Naive B cell (primary cell): ENCODE measurements around the gene PPDPF. TPM values are rescaled to one million over a fixed set of nuclear protein-coding genes. Genes with fewer than 3 reads are reported as not detected.
A peak's percentile ranks its signal among the peaks of the same experiment; 100 is the strongest.

Experiments
- ATAC-seq, 2 donors: fragments of 150-1000 bp; cut with Tn5 transposase; 2 replicates each; pipeline ENCODE4 v1.10.0; 2021; ENCODE audit warnings: low read depth in 2 of 2, mild to moderate bottlenecking in 2 of 2, moderate library complexity in 2 of 2
- DNase-seq: peaks from one replicate; pipeline ENCODE4 v3.0.0; 2022
- H3K27ac Mint-ChIP-seq, 6 donors: one replicate each; pipeline ENCODE4 v1.8.0; 2020 to 2022; ENCODE audit warnings: mild to moderate bottlenecking in 6 of 6, mixed read lengths in 6 of 6, moderate library complexity in 5 of 6, inconsistent platforms in 2 of 6
- H3K27me3 Mint-ChIP-seq, 3 donors: one replicate each; pipeline ENCODE4 v1.8.0; 2021 to 2022; ENCODE audit warnings: mixed read lengths in 3 of 3, mild to moderate bottlenecking in 1 of 3
- H3K36me3 Mint-ChIP-seq, 2 donors: one replicate each; pipeline ENCODE4 v1.8.0; 2020 to 2022; ENCODE audit warnings: mixed read lengths in 2 of 2, inconsistent platforms in 1 of 2, mild to moderate bottlenecking in 1 of 2
- H3K4me1 Mint-ChIP-seq, 3 donors: one replicate each; pipeline ENCODE4 v1.8.0; 2020 to 2022; ENCODE audit warnings: mixed read lengths in 3 of 3, inconsistent platforms in 1 of 3, mild to moderate bottlenecking in 1 of 3, moderate library complexity in 1 of 3
- H3K4me3 Mint-ChIP-seq, 8 donors: one replicate each; pipeline ENCODE4 v1.8.0; 2020 to 2022; ENCODE audit warnings: mild to moderate bottlenecking in 8 of 8, mixed read lengths in 8 of 8, moderate library complexity in 8 of 8, inconsistent platforms in 2 of 8
- H3K9me3 Mint-ChIP-seq, 7 donors: one replicate each; pipeline ENCODE4 v1.8.0; 2020 to 2022; ENCODE audit warnings: mixed read lengths in 7 of 7, mild to moderate bottlenecking in 5 of 7, inconsistent platforms in 2 of 7, moderate library complexity in 1 of 7
- polyA plus RNA-seq, 6 donors: library from polyadenylated mRNA; unstranded; fragments of 300-500 nt; fragmentation: Illumina TruSeq; gene quantifications; one replicate each; pipeline ENCODE4 v1.2.3, GENCODE V29; 2021; ENCODE audit warnings: low read depth in 6 of 6

PPDPF gene
- polyA plus RNA-seq, 6 donors from 2014 or later: 40.2 to 132 (median 67.5) TPM

DNA sequence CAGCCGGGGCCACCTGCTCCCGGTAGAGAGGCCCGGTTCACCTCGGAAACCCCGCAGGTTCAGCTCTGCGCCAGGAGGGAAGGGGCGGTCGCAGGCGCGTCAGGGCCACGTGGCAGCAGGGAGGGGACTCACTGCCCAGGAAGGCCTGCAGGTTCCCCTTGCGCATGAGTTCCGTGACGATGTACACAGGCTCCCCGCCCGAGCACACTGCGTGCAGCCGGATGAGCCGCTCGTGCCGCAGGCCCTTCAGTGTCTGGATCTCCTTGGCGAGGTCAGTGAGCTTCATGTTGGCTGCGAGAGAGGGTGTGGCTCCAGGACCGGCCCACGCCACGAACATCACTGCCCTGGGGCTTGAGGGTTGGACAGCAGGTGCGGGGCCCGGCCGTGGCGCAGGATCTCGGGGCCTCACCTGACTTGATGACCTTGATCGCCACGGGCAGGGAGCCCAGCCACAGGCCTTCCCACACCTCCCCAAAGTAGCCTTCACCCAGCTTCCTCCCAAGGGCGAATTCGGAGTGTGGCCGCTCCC is 21.5 kb downstream of the PPDPF start:
- Mint-ChIP-seq H3K9me3 (no peaks in the 10 kb centered on the region), H3K4me3 (peak overlapping the region in 2 of 8 donors; percentile 16 to 54)

DNA sequence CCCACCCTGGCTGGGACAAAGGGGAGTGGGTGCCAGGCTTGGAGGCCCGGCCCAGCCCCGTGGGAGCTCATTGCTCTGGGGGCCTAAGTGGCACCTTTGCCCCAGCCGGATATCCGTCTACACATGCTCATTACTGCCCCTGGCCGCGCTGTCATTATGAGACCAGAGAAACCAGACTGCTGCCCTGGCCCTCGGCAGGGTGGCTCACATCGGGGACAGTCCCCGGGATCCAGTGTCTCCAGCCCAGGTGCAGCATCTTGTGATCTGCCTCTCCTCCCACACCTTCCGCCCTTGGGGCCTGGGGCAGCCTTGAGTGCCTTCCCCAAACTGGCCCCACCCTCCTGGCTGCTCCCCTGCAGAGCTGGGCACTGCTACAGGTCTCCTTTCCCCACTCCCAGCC is 22.1 kb downstream of the PPDPF start:
- no peaks in the 10 kb centered on the region for H3K9me3 Mint-ChIP-seq
- DNase-seq (peak; percentile 53), ATAC-seq (peak; percentile 8 to 39)
- peak overlapping the region in 6 of 8 donors; percentile 6 to 82 (median 42) for H3K4me3 Mint-ChIP-seq
- peaks cover 25 to 47% (median 26%) of the 10 kb centered on the region in 3 donors for H3K4me1 Mint-ChIP-seq
- no peaks in the 10 kb centered on the region for H3K27me3 Mint-ChIP-seq
- H3K36me3 Mint-ChIP-seq: no peaks in the 10 kb centered on the region
- H3K27ac Mint-ChIP-seq: peak overlapping the region in 4 of 6 donors; percentile 74 to 89 (median 79)

More for the DNA sequence above, 21.5 kb downstream of the PPDPF start:
- Mint-ChIP-seq H3K27me3 (no peaks in the 10 kb centered on the region), H3K4me1 (peaks cover 25 to 53% (median 29%) of the 10 kb centered on the region in 3 donors), H3K27ac (peak overlapping the region in 1 of 6 donors; percentile 74), H3K36me3 (no peaks in the 10 kb centered on the region)
- DNase-seq (no peak), ATAC-seq (no peak)

DNA sequence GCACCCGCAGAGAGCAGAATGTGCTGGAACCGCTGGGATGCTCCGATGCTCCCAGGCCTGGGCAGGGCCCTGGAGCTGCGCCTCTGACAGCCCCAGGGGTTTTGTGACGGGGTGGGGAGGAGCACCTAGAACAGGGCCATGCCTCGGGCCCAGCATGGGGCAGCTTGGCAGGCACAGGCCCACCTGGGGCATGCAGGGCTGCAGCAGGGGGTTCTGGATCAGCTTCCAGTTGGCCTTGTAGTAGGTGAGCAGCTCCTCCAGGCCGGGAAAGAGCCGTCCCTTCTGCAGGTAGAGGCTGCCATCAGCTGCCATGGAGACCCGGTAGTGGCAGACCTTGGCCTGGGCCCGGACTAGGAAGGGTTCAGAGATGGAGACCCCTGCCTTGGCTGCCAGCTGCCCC is 22.6 kb downstream of the PPDPF start:
- peaks cover 23 to 43% (median 24%) of the 10 kb centered on the region in 3 donors for H3K4me1 Mint-ChIP-seq
- no peaks in the 10 kb centered on the region for H3K27me3 Mint-ChIP-seq
- DNase-seq (no peak), ATAC-seq (no peak)
- peak overlapping the region in 3 of 6 donors; percentile 74 to 89 (median 79) for H3K27ac Mint-ChIP-seq
- no peaks in the 10 kb centered on the region for H3K9me3 Mint-ChIP-seq
- peak overlapping the region in 1 of 8 donors; percentile 59 for H3K4me3 Mint-ChIP-seq
- no peaks in the 10 kb centered on the region for H3K36me3 Mint-ChIP-seq

DNA sequence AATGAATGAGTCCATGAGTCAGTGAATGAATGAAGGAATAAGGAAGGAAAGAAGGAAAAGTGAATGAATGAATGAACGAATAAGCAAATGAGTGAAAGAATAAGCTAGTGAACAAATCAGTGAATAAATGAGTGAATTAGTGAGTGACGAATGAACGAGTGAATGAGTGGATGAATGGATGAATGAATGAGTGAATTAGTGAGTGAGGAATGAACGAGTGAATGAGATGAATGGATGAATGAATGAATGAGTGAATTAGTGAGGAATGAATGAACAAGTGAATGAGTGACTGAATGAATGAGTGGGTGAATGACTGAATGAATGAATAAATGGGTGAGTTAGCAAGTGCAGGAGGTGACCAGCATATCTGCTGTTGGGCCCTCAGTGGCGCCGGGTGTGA is 23.2 kb downstream of the PPDPF start:
- no peak for DNase-seq
- Mint-ChIP-seq H3K9me3 (no peaks in the 10 kb centered on the region), H3K27me3 (no peaks in the 10 kb centered on the region), H3K4me1 (peaks cover 25 to 47% (median 27%) of the 10 kb centered on the region in 3 donors), H3K4me3 (peak overlapping the region in 1 of 8 donors; percentile 62), H3K36me3 (no peaks in the 10 kb centered on the region), H3K27ac (peak overlapping the region in 1 of 6 donors; percentile 25)
- no peak for ATAC-seq

DNA sequence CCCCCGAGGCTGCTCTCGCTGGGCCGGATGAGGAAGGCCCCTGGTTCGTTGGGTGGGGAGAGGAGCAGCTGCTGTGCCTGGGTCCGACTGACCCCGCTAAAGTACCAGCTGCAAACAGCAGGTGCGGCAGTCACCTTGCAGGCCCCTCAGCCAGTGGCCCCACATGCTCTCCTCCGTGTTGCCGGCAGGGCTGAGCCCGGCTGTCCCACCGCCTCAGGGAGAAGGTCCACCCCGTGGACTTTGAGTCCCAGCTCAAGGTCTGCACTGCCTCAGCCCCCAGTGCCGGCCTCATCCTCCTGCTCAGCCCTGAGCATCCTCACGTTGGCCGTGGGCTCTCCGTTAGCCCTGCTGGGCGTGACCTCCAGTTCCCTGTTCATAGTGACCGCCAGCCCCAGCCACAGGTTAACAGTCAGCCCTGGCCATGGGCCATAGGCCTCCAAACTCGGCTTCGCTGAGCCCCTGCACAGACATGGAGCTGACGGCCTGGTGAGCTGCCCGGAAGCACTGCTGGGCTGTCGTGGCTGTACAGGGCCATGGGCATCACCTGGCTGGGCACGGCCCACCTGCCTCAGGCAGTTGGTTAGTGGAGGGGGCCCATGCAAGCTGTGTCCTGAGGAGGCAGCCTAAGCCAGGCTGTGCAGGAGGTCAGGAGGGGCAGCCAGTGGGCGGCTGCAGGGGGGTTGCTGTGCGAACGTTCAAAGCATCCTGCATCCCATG is 23.8 kb downstream of the PPDPF start:
- H3K4me1 Mint-ChIP-seq: peaks cover 30 to 48% (median 31%) of the 10 kb centered on the region in 3 donors
- H3K9me3 Mint-ChIP-seq: no peaks in the 10 kb centered on the region
- no peaks in the 10 kb centered on the region for H3K36me3 Mint-ChIP-seq
- H3K27ac Mint-ChIP-seq: no peak overlapping the region
- no peak overlapping the region for H3K4me3 Mint-ChIP-seq
- H3K27me3 Mint-ChIP-seq: no peaks in the 10 kb centered on the region
- DNase-seq: no peak
- no peak for ATAC-seq

DNA sequence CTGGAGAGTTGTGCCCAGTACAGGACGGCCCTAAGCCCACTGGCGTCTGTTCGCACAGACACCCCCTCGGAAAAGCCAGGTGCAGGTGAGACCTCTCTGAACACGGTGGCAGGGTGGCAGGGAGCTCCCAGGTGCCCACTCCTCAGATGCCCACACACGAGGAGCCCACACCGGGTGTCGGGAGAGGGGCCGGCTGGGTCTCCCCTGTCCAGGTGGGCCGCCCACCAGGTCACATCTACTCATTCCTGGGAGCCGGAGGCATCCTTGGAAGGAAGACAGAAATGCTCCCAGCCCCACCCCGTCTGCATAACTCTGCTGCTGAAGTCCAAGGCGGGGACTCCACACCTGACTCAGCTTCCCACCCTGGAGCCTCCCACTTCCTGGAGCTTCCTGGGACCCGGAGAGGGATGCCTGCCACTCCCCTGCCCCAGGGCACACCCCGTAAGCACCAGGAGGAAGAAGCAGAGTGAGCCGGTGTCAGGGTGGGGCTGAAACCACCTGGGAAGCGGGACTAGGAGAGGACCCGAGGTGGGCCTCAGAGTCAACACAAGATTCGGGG is 24.5 kb downstream of the PPDPF start:
- Mint-ChIP-seq H3K27me3 (peaks cover 0 to 2% (median 0%) of the 10 kb centered on the region in 3 donors), H3K9me3 (no peaks in the 10 kb centered on the region), H3K4me1 (peaks cover 36 to 54% (median 36%) of the 10 kb centered on the region in 3 donors), H3K27ac (peak overlapping the region in 2 of 6 donors; percentile 53 to 81), H3K36me3 (no peaks in the 10 kb centered on the region), H3K4me3 (peak overlapping the region in 2 of 8 donors; percentile 3 to 6)
- no peak for ATAC-seq
- no peak for DNase-seq

DNA sequence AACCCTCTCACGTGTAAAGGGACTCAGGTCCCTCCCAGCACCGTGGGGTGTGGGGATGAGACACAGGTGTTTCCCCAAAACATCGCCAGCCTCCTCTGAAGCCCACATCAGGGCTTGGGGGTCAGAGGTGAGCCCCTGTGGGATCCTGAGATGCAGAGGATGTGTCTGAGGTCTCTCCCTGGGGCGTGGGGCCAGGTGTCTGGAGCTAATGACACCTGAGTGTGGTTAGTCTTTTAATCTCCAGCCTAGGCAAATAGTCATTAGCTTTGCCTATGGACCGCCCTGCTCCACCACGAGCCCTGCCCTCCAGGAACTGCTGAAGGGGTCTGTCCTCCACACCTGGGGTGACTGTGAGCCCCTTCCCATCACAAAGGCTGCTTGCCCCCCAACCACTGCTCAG is 25.2 kb downstream of the PPDPF start:
- Mint-ChIP-seq H3K36me3 (no peaks in the 10 kb centered on the region), H3K27ac (peak overlapping the region in 1 of 6 donors; percentile 53), H3K4me1 (peaks cover 39 to 58% (median 43%) of the 10 kb centered on the region in 3 donors), H3K27me3 (peaks cover 0 to 6% (median 0%) of the 10 kb centered on the region in 3 donors), H3K9me3 (no peaks in the 10 kb centered on the region), H3K4me3 (peak overlapping the region in 1 of 8 donors; percentile 3)
- DNase-seq: no peak
- peak; percentile 23 to 35 for ATAC-seq

DNA sequence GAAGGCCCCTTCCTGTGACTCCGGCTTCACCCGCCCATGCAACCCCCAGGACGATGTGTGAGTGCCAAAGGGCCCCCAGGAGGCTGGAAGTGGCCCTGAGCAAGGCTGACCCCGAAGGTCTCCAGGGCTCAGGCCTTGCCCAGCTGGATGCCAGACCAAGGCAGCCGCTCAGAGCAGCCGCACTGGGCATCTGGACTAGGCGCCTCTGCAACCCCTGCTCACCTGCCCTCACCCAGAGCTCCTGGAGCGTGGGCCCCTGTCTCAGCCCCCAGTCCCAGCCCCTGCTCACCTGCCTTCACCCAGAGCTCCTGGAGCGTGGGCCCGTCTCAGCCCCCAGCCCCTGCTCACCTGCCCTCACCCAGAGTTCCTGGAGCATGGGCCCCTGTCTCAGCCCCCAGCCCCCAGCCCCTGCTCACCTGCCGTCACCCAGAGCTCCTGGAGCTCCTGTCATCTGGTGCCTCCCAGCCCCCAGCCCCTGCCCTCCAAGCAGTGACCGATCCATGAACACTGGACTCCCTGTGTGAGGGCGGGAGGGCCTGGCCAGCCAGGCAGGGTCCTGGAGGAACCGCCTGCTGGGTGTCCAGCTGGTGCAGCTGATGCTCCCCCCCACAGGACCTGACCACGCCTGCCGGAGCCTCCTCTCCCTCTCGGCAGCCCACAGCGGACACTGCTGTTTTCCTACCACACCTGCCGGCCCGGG is 25.8 kb downstream of the PPDPF start:
- no peak overlapping the region for H3K27ac Mint-ChIP-seq
- H3K4me3 Mint-ChIP-seq: no peak overlapping the region
- H3K9me3 Mint-ChIP-seq: no peaks in the 10 kb centered on the region
- DNase-seq: no peak
- peaks cover 0 to 6% (median 0%) of the 10 kb centered on the region in 3 donors for H3K27me3 Mint-ChIP-seq
- H3K4me1 Mint-ChIP-seq: peaks cover 44 to 58% (median 48%) of the 10 kb centered on the region in 3 donors
- ATAC-seq: no peak
- no peaks in the 10 kb centered on the region for H3K36me3 Mint-ChIP-seq

DNA sequence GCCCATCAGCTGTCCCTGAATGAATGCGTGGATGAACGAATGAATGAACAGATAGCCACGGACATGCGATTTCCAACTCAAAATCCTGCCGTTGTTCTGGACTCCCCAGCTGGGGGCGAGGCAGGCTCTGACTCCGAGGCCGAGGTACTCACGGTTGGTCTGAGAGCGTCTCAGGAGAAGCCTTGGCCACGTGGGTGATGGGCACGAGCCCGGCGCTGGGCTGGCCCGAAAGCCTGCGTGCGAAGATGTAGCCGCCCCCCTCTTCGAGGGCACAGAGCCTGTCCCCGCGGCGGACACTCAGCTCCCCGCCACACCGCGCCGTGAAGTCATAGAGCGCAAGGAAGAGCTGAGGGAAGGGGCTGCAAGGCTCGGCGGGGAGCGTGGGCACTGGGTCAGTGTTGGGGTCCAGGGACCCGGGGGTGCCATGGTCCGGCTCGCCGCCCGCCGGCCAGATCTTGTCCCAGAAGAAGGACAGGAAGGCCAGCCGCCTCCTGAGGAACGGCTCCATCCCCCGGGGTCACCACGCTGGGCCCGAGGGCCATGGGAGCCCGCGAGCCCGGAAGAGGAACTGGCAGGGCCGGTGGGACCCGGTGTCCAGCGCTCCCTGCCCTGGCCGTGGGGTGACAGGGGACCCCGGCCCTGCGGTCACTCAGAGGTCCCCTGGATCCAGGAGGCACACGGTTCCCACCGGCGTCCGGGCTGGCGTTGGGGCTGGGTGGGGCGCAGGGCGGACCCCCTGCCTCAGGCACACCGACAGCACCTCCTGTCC is 26.6 kb downstream of the PPDPF start:
- peaks cover 0 to 6% (median 0%) of the 10 kb centered on the region in 3 donors for H3K27me3 Mint-ChIP-seq
- peak overlapping the region in 1 of 8 donors; percentile 34 for H3K4me3 Mint-ChIP-seq
- ATAC-seq (no peak), DNase-seq (no peak)
- peaks cover 45 to 62% (median 54%) of the 10 kb centered on the region in 3 donors for H3K4me1 Mint-ChIP-seq
- no peak overlapping the region for H3K27ac Mint-ChIP-seq
- no peaks in the 10 kb centered on the region for H3K36me3 Mint-ChIP-seq
- H3K9me3 Mint-ChIP-seq: no peaks in the 10 kb centered on the region

DNA sequence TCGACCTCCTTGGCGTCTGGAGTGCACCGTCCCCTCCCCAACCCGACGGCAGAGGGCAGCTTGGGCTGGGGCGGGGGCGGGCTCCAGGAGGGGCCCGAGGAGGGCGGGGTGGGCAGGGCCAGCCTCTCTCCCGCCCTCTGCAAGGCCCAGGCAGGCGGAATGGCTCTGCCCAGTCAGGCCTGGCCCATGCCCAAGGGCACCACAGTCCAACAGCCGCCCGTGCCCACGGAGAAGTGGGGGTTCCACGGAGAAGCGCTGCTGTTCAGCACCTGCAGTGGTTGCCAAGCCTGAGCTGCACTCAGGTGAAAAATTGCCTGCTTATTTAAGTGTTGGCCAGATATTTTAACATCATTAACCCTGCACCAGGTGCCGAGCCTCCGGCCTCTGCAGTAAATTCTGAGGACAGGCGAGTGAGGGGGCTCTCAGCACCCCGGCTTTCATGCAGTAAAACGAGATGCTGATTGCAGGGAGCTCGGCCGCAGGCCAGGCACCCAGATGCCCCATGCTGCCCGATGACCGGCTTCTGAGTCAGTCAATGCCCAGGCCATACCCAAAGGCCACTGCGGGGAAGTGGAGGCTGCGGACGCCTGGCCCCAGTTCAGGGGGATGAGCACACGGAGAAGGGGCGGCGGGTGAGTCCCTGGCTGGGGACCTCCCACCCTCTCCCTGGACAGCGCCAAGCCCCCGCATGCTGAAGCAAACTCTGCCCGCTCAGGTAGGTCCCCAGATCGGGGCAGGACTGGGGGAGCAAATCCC is 27.3 kb downstream of the PPDPF start, which contains the start of gene SRMS:
Gene SRMS, minus strand, starts transcription at position 25 of the 756 bp plus-strand sequence. CDS start 286 bp downstream, outside the sequence.
- Mint-ChIP-seq H3K4me1 (peaks cover 50 to 64% (median 58%) of the 10 kb centered on the region in 3 donors), H3K4me3 (peak within 1 kb of the TSS in 2 of 8 donors; percentile 24 to 34), H3K27ac (peak within 1 kb of the TSS in 1 of 6 donors; percentile 72), H3K36me3 (no peaks in the 10 kb centered on the region), H3K9me3 (no peaks in the 10 kb centered on the region), H3K27me3 (peaks cover 0 to 6% (median 0%) of the 10 kb centered on the region in 3 donors)
- ATAC-seq (no peak), DNase-seq (no peak)

DNA sequence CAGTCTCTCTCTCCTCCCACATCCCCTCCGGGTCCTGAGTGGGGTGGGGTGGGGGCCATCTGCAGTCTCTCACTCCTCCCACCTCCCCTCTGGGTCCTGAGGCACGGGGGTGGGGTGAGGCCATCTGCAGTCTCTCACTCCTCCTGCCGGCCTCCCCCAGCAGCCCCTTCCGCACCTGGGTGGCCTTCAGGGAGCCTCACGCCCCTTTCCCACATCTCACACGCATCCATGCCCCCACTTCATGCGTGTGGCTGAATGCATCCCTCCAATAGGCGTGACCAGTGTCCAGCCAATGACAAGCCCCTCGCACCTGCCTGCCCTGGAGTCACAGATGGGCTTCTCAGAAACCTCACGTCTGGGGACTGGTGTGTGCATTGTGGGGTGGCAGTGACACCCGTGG is 28.0 kb downstream of the PPDPF start:
- Mint-ChIP-seq H3K4me1 (peaks cover 50 to 66% (median 63%) of the 10 kb centered on the region in 3 donors), H3K27ac (peak overlapping the region in 2 of 6 donors; percentile 47 to 72), H3K4me3 (peak overlapping the region in 1 of 8 donors; percentile 24), H3K27me3 (peaks cover 0 to 6% (median 0%) of the 10 kb centered on the region in 3 donors), H3K9me3 (no peaks in the 10 kb centered on the region), H3K36me3 (no peaks in the 10 kb centered on the region)
- DNase-seq: no peak
- no peak for ATAC-seq

DNA sequence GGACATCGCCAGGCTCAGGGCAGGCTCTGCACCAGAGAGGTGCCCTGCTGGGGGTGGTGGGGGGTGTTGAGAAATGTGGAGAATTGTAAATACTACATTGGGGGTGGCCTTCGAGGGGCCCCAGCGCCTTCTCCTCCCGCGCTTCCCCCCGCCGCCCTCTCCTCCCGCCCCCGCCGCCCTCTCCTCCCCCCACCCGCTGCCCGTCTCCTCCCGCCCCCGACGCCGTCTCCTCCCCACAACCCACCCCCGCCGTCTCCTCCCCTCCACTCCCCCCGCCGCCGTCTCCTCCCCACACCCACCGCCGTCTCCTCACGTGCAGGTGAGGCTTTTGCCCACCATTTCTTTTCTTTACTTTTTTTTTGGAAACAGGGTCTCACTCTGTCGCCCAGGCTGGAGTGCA is 28.5 kb downstream of the PPDPF start:
- H3K4me3 Mint-ChIP-seq: peak overlapping the region in 2 of 8 donors; percentile 39 to 42
- ATAC-seq (no peak), DNase-seq (no peak)
- peaks cover 0 to 6% (median 0%) of the 10 kb centered on the region in 3 donors for H3K27me3 Mint-ChIP-seq
- peaks cover 46 to 63% (median 61%) of the 10 kb centered on the region in 3 donors for H3K4me1 Mint-ChIP-seq
- peak overlapping the region in 2 of 6 donors; percentile 51 to 79 for H3K27ac Mint-ChIP-seq
- no peaks in the 10 kb centered on the region for H3K9me3 Mint-ChIP-seq
- H3K36me3 Mint-ChIP-seq: no peaks in the 10 kb centered on the region
